ENCODE data around the gene PITHD1. TPM values are rescaled to one million over a fixed set of nuclear protein-coding genes. Genes with fewer than 3 reads are reported as not detected.
"Not testable (repeated sequence)": the region's sequence is repeated elsewhere in the genome, so short reads cannot be mapped to it uniquely, and the experiment has no call there.

Gene PITHD1
- total RNA-seq, 2 experiments from 2014 or later = 53.1 to 64.1 TPM

DNA sequence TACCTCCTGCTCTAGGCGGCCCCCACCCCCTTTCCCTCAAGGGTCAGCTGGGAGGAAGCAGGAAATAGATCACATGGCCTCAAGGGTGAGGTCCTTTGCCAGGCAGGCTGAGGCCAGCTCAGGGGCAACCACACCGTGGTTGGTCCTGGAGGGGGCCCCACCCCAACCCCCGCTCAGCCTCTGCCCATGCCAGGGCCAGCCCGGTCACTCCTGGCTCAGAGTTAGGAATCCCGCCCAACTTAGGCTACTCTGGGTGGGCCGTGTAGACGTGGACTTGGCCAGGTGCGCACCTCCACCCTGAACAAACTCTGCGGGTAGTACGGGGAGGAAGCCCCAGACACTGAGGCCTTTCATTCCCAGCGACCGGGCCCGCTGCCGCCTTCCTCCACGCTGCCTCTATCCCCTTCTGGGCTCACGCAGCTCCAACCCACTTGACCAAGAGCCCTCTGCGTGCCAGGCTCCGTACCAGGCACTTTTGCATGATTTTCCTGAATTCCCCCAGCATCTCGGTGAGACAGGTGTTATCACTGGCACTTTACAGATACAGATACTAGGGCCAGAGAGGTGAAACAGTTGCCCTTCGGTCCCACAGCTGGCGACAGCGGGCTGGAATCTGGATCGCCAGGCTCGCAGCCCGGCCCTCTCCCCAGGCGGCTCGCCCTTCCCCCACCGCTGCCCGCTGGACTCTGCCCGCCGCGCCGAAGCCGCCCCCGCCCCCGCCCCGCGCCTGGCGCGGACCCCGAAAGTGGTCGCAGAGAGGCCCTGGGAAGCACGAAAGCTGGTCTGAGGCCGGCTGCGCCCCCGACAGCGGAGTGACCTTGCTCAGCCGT is 21.6 kb downstream of the PITHD1 start:
- Mint-ChIP-seq H3K27me3 (no peaks in the 10 kb centered on the region), H3K27ac (peak overlapping the region; percentile 84), H3K4me1 (peaks cover 13% of the 10 kb centered on the region), H3K9me3 (ENCODE audit: low read depth) (no peaks in the 10 kb centered on the region), H3K36me3 (ENCODE audit: low read depth) (peaks cover 19% of the 10 kb centered on the region), H3K4me3 (peak overlapping the region; percentile 86)
- intact Hi-C loops (cut with DNase I, micrococcal nuclease) = loop anchor here (1.0 to 10.0 kb wide), 14 partner anchors 8 to 844 kb away; partner anchors contain the start of genes HMGCL (in 2 of the 2), LYPLA2 (in 2 of the 2), PNRC2 (in 2 of the 2) and ELOA (in 1 of the 2)
- peak; percentile 32 for ATAC-seq
- DNase-seq = peak; percentile 72
- CTCF ChIA-PET = interaction anchor here (0.9 to 5.3 kb wide), 9 partner anchors 9 to 241 kb away, joined by 3 to 22 read pairs (median 5); partner anchors contain the start of genes LYPLA2 and PITHD1
- POLR2A ChIA-PET = interaction anchor here (1.8 to 2.1 kb wide), 4 partner anchors 9 to 26 kb away, joined by 4 to 6 read pairs (median 4); partner anchors contain the start of genes HMGCL, LYPLA2 and PITHD1

DNA sequence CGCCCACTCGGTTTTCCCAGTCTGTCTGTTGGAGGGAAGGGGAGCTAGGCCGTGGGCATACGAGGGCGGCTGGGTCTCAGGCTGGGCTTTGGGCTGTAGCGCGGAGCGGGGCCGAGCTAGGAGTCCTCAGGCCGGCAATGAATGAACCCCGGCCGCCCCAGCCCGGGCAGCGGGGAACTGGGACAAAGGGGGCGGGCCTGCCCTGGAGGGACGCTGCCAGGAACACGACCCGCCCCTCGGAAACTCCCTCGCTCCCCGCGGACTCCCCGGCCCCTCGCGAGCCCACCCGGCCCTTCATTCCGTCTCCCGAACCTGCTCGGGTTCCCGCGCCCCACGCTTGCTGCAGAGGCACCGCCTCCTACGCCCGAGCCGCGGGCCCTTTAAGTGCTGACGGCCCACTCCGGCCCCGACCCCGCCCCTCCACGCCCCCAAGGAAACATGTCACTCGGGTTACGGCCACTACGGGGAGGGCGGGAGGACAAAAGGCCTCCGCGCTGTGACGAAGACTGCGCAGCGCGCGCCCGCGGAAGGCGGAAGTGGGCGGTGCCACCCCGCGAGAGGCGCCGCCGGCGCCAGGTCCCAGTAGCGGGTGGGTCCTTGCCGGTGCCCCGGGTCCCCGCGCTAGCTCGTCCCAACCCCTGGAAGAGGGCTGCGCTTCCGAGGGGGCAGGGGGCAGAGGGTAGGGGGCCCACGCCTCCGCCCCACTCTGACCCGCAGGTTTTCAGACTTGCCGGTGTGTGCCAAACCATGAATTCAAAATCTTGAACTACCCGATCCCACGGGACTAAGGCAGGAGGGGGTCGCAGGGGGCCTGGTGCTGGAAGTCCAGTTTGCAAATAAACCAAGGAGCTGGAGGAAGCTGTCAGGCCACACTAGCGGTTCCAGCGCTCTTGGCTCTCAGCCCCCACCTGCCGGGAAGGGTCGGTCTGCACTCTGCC is 22.5 kb downstream of the PITHD1 start, which contains the start of gene GALE:
Gene GALE (minus strand): TSS at position 355 of the 938 bp plus-strand sequence. CDS start 1,747 bp downstream, outside the sequence.
- Mint-ChIP-seq H3K36me3 (ENCODE audit: low read depth) (peaks cover 16% of the 10 kb centered on the region), H3K9me3 (ENCODE audit: low read depth) (no peaks in the 10 kb centered on the region), H3K4me3 (peak within 1 kb of the TSS; percentile 86), H3K4me1 (peaks cover 13% of the 10 kb centered on the region), H3K27me3 (no peaks in the 10 kb centered on the region), H3K27ac (peak within 1 kb of the TSS; percentile 84)
- intact Hi-C loops (cut with DNase I, micrococcal nuclease) = loop anchor here (1.0 to 10.0 kb wide), 14 partner anchors 9 to 843 kb away; partner anchors contain the start of genes HMGCL (in 2 of the 2), LYPLA2 (in 2 of the 2), PNRC2 (in 2 of the 2) and ELOA (in 1 of the 2)
- CTCF ChIA-PET = interaction anchor here (0.8 to 5.3 kb wide), 9 partner anchors 9 to 944 kb away, joined by 3 to 22 read pairs (median 4); partner anchors contain the start of genes CLIC4, HMGCL and PITHD1
- DNase-seq (peak; percentile 99), ATAC-seq (peak; percentile 84)
- POLR2A ChIA-PET = interaction anchor here (0.7 to 2.1 kb wide), 5 partner anchors 9 to 267 kb away, joined by 3 to 6 read pairs (median 4); partner anchors contain the start of genes HMGCL, LYPLA2 and PITHD1

DNA sequence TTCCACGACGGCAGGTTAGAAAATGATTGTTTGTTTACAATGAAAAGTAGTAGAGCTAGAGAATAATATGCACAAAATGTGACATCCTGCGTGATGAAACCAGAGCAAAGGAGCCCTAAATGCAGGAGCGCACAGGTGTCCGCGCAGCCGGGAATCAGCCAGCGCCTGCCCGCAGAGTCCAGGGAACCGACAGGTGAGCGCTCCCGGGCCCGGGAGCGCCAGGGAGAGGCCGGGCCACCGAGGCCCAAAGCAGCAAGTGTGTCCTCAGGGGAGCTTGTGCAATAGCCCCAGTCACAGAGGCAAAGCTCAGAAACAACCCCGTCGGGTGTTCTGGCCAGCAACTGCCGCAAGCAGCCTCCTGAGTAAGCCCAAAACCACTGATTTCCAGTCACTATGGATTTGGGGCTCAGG is 23.1 kb downstream of the PITHD1 start:
- intact Hi-C loops (cut with DNase I, micrococcal nuclease) = loop anchor here in 1 of 2 experiments (10.0 kb wide), 1 partner anchor 153 kb away; the partner anchor contains the start of gene PNRC2
- Mint-ChIP-seq H3K4me1 (peaks cover 13% of the 10 kb centered on the region), H3K4me3 (peak overlapping the region; percentile 86), H3K36me3 (ENCODE audit: low read depth) (peaks cover 16% of the 10 kb centered on the region), H3K27me3 (no peaks in the 10 kb centered on the region), H3K27ac (peak overlapping the region; percentile 63), H3K9me3 (ENCODE audit: low read depth) (no peaks in the 10 kb centered on the region)
- POLR2A ChIA-PET = interaction anchor here (0.6 to 2.1 kb wide), 3 partner anchors 10 to 266 kb away, joined by 3 to 4 read pairs (median 3); no protein-coding TSS in a partner anchor
- ATAC-seq (no peak), DNase-seq (no peak)
- CTCF ChIA-PET = interaction anchor here (0.8 to 5.3 kb wide), 9 partner anchors 9 to 944 kb away, joined by 3 to 22 read pairs (median 4); partner anchors contain the start of genes CLIC4, HMGCL and PITHD1

DNA sequence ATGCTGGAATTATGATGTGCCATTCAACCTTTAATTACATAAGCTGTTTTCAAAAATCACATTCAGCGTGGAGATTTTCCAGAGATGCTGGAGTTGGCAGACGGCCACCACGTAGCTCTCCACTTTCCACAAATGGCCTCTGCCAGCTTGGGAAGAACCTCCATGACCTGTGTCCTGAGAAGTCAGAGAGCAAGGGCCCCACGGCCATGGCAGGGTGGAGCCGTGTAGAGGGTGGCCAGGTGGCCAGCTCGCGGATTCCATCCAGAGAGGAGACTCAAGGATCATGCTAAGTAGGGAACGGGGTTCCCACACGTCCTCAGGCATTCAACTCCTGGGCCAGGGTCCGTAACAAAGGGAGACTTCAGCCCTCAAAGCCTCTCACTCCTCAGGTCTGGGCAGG is 23.7 kb downstream of the PITHD1 start:
- H3K4me3 Mint-ChIP-seq = peak overlapping the region; percentile 86
- ATAC-seq = no peak
- ChIA-PET CTCF (interaction anchor here (0.7 to 5.3 kb wide), 8 partner anchors 8 to 943 kb away, joined by 3 to 22 read pairs (median 4); partner anchors contain the start of genes CLIC4, HMGCL and PITHD1), POLR2A (interaction anchor here (0.6 to 2.1 kb wide), 2 partner anchors 9 to 102 kb away, joined by 3 to 4 read pairs; no protein-coding TSS in a partner anchor)
- no peak for DNase-seq
- intact Hi-C loops (cut with DNase I, micrococcal nuclease) = loop anchor here in 1 of 2 experiments (10.0 kb wide), 1 partner anchor 153 kb away; the partner anchor contains the start of gene PNRC2
- no peaks in the 10 kb centered on the region for H3K9me3 Mint-ChIP-seq (ENCODE audit: low read depth)
- H3K36me3 Mint-ChIP-seq (ENCODE audit: low read depth) = peaks cover 12% of the 10 kb centered on the region
- H3K4me1 Mint-ChIP-seq = peaks cover 13% of the 10 kb centered on the region
- no peaks in the 10 kb centered on the region for H3K27me3 Mint-ChIP-seq
- no peak overlapping the region for H3K27ac Mint-ChIP-seq

DNA sequence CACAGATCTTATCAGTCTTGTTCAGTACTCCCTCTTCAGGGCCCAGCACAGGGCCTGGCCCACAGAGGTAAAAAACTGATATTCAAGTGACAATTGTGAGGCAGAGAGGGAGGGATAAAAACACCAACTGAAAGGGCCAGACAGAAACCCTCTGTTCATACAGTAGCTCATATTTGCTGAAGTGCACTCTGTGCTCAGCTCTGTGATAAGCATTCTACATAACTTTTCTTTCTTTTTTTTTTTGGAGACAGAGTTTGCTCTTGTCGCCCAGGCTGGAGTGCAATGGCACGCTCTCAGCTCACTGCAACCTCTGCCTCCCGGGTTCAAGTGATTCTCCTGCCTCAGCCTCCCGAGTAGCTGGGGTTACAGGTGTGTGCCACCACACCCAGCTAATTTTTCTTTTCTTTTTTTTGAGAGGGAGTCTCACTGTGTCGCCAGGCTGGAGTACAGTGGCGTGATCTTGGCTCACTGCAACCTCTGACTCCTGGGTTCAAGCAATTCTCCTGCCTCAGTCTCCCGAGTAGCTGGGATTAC is 24.7 kb downstream of the PITHD1 start:
- not testable (repeated sequence) for H3K27me3 Mint-ChIP-seq; H3K9me3 Mint-ChIP-seq (ENCODE audit: low read depth); DNase-seq; H3K27ac Mint-ChIP-seq; ATAC-seq; H3K4me3 Mint-ChIP-seq
- H3K4me1 Mint-ChIP-seq = peaks cover 13% of the 10 kb centered on the region
- ChIA-PET CTCF (interaction anchor here (0.8 to 5.3 kb wide), 3 partner anchors 7 to 32 kb away, joined by 3 to 22 read pairs (median 5); no protein-coding TSS in a partner anchor), POLR2A (interaction anchor here (0.7 kb wide), 1 partner anchor 14 kb away, joined by 3 read pairs; no protein-coding TSS in a partner anchor)
- peaks cover 10% of the 10 kb centered on the region for H3K36me3 Mint-ChIP-seq (ENCODE audit: low read depth)
- intact Hi-C loops (cut with DNase I, micrococcal nuclease) = loop anchor here in 1 of 2 experiments (10.0 kb wide), 1 partner anchor 152 kb away; the partner anchor contains the start of gene PNRC2

DNA sequence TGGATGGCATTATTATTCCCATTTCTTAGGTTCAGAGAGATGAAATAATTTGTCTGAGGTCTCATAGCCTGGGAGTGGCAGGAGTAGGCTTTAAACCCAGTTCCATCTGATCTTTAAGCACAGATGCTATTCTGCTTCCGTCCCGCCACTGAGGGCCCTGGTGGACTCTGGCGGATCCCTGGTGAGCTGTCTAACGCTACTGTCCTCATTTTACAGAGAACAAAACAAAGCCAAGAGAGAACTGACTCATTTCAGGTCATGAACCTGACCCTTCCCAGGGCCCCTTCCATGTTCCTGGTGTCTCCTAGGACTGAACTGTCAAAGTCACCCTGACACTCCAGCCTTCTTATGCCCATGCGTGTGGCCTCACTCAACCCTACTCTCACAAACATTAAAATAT is 25.5 kb downstream of the PITHD1 start:
- ATAC-seq = no peak
- peaks cover 13% of the 10 kb centered on the region for H3K4me1 Mint-ChIP-seq
- H3K4me3 Mint-ChIP-seq = no peak overlapping the region
- no peak overlapping the region for H3K27ac Mint-ChIP-seq
- ChIA-PET CTCF (interaction anchor here (0.8 kb wide), 1 partner anchor 33 kb away, joined by 3 read pairs; no protein-coding TSS in a partner anchor), POLR2A (no interaction called here)
- peaks cover 5% of the 10 kb centered on the region for H3K36me3 Mint-ChIP-seq (ENCODE audit: low read depth)
- no peak for DNase-seq
- no peaks in the 10 kb centered on the region for H3K9me3 Mint-ChIP-seq (ENCODE audit: low read depth)
- no peaks in the 10 kb centered on the region for H3K27me3 Mint-ChIP-seq
- intact Hi-C loops (cut with DNase I, micrococcal nuclease) = loop anchor here in 1 of 2 experiments (10.0 kb wide), 1 partner anchor 151 kb away; the partner anchor contains the start of gene PNRC2

DNA sequence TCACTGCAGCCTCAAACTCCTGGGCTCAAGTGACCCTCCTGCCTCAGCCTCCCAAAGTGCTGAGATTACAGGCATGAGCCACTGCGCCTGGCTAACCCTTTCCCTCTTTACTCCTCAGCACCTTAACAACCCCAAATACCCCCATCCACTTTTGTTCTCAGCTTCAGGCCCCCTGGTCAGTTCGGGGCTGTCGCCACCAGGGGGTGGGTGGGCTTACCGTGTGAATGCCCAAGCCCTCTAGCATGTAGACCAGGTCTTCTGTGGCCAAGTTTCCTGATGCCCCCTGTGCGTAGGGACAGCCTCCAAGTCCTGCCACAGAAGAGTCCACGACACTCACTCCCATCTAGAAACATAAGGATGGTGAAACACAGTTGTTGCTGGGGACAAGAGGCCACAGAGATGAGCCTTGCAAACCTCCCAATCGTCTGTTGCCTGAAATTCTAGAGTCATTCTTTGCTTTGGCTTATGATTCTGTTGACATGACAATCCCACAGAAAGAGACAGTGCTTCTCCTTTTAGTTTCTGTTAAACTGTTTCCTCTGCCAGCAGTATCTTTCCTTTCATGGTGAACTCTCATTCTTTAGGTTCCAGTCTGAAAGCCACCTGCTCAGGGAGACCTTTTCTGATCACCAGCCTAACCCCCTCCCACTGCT is 26.1 kb downstream of the PITHD1 start:
- intact Hi-C loops (cut with DNase I, micrococcal nuclease) = loop anchor here in 1 of 2 experiments (10.0 kb wide), 1 partner anchor 150 kb away; the partner anchor contains the start of gene PNRC2
- no peaks in the 10 kb centered on the region for H3K9me3 Mint-ChIP-seq (ENCODE audit: low read depth)
- ATAC-seq (no peak), DNase-seq (no peak)
- ChIA-PET POLR2A (no interaction called here), CTCF (interaction anchor here (0.6 kb wide), 1 partner anchor 51 kb away, joined by 4 read pairs; no protein-coding TSS in a partner anchor)
- peaks cover 3% of the 10 kb centered on the region for H3K36me3 Mint-ChIP-seq (ENCODE audit: low read depth)
- no peak overlapping the region for H3K27ac Mint-ChIP-seq
- H3K4me1 Mint-ChIP-seq = peaks cover 7% of the 10 kb centered on the region
- H3K4me3 Mint-ChIP-seq = no peak overlapping the region
- H3K27me3 Mint-ChIP-seq = no peaks in the 10 kb centered on the region

DNA sequence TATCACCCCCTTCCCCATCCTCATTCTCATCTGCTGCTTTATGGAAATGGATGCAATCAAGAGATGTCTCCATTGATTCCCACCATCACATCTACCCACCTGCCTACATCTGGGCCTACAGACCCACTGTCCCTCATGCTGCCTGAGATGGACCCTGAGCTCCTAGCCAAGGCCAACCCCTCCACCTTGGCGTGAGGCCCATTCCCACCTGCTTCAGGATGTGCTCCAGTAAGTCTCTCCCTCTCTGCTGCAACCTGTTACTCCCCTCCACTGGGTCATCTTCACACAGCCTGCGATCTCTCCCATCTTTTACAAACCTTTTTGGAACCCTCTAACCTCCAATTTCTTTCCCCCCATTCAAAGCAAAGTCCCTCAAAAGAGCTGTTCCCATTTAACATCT is 26.8 kb downstream of the PITHD1 start:
- ChIA-PET POLR2A (no interaction called here), CTCF (no interaction called here)
- intact Hi-C loops (cut with DNase I, micrococcal nuclease) = loop anchor here in 1 of 2 experiments (10.0 kb wide), 1 partner anchor 150 kb away; the partner anchor contains the start of gene PNRC2
- ATAC-seq (no peak), DNase-seq (no peak)
- Mint-ChIP-seq H3K27me3 (no peaks in the 10 kb centered on the region), H3K36me3 (ENCODE audit: low read depth) (no peaks in the 10 kb centered on the region), H3K4me1 (peaks cover 7% of the 10 kb centered on the region), H3K4me3 (no peak overlapping the region), H3K9me3 (ENCODE audit: low read depth) (no peaks in the 10 kb centered on the region), H3K27ac (no peak overlapping the region)

DNA sequence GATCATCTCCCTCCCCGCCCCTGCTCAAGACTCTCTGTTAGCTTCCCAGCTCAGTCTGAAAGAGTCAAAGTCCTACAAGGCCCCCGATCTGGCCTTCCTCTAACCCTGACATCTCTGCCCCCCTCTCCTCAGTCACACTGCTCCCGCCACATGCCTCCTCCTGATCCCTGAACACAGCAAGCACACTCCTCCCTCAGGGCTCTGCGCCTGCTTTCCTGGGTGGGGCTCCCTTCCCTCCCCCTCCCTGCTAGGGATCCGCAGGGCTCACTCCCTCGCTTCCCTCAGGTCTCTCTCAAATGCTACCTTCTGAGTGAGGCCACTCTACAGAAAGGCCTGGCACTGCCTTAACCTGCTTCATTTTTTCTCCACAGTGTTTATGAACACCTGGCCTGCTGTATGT is 28.1 kb downstream of the PITHD1 start:
- H3K4me1 Mint-ChIP-seq = peaks cover 14% of the 10 kb centered on the region
- ATAC-seq (no peak), DNase-seq (no peak)
- no peaks in the 10 kb centered on the region for H3K36me3 Mint-ChIP-seq (ENCODE audit: low read depth)
- POLR2A ChIA-PET = no interaction called here
- intact Hi-C loops (cut with DNase I, micrococcal nuclease) = loop anchor here in 1 of 2 experiments (10.0 kb wide), 1 partner anchor 149 kb away; the partner anchor contains the start of gene PNRC2
- no peak overlapping the region for H3K4me3 Mint-ChIP-seq
- H3K9me3 Mint-ChIP-seq (ENCODE audit: low read depth) = no peaks in the 10 kb centered on the region
- no peaks in the 10 kb centered on the region for H3K27me3 Mint-ChIP-seq
- no peak overlapping the region for H3K27ac Mint-ChIP-seq
- CTCF ChIA-PET = interaction anchor here (1.1 to 2.4 kb wide), 7 partner anchors 10 to 110 kb away, joined by 3 to 12 read pairs (median 5); no protein-coding TSS in a partner anchor
